Nephron progenitor cell (in vitro differentiated cells): ENCODE results near the gene IGF2R.

Source experiments
- DNase-seq: peaks from one replicate; pipeline ENCODE4 v3.0.0; 2021
- H3K27ac Mint-ChIP-seq: 2 replicates; pipeline ENCODE4 v1.8.0; 2021; ENCODE audit warnings: mild to moderate bottlenecking, moderate library complexity, mixed read lengths
- H3K27me3 Mint-ChIP-seq: 2 replicates; pipeline ENCODE4 v1.8.0; 2021; ENCODE audit warnings: mild to moderate bottlenecking, low read depth, mixed read lengths; ENCODE audit not compliant: poor library complexity
- H3K36me3 Mint-ChIP-seq: 2 replicates; pipeline ENCODE4 v1.8.0; 2021; ENCODE audit warnings: low read depth, mixed read lengths
- H3K4me1 Mint-ChIP-seq: 2 replicates; pipeline ENCODE4 v1.8.0; 2021; ENCODE audit warnings: mixed read lengths
- H3K4me3 Mint-ChIP-seq: 2 replicates; pipeline ENCODE4 v1.8.0; 2021; ENCODE audit warnings: mild to moderate bottlenecking, moderate library complexity, mixed read lengths
- H3K9me3 Mint-ChIP-seq: 2 replicates; pipeline ENCODE4 v1.8.0; 2021; ENCODE audit warnings: mild to moderate bottlenecking, moderate library complexity, mixed read lengths
- TF ChIP-seq, protein P1 (sequence below): fragments of 200-600 bp; sonication (generic); IDR thresholded peaks from 2 replicates; pipeline ENCODE4 v1.5.0; 2021; ENCODE audit warnings: antibody characterized with exemption

IGF2R gene

DNA sequence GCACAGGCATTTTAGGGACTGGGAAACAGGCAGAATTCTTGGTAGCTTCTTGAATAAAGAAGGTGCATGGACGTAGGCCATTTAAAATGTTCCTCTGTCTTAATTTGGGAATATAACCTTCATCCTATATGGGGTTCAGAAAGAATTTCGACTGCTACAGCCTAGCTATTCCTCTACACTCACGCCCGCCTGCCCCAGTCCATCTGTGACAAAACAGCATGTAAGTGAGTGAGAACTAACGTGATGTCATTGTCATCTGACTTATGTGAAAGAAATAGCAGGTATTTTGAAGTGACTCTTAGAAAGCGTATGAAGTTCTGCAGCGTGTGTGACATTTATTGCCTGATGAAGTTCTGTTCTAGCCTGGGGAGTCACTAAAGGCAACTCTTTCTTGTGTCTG lies 100.6 kb downstream of the IGF2R start:
- H3K9me3 Mint-ChIP-seq: no peaks in the 10 kb centered on the region
- peak overlapping the region; percentile 59 for H3K27ac Mint-ChIP-seq
- TF ChIP-seq, protein P1, sequence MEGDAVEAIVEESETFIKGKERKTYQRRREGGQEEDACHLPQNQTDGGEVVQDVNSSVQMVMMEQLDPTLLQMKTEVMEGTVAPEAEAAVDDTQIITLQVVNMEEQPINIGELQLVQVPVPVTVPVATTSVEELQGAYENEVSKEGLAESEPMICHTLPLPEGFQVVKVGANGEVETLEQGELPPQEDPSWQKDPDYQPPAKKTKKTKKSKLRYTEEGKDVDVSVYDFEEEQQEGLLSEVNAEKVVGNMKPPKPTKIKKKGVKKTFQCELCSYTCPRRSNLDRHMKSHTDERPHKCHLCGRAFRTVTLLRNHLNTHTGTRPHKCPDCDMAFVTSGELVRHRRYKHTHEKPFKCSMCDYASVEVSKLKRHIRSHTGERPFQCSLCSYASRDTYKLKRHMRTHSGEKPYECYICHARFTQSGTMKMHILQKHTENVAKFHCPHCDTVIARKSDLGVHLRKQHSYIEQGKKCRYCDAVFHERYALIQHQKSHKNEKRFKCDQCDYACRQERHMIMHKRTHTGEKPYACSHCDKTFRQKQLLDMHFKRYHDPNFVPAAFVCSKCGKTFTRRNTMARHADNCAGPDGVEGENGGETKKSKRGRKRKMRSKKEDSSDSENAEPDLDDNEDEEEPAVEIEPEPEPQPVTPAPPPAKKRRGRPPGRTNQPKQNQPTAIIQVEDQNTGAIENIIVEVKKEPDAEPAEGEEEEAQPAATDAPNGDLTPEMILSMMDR: no peak
- no peaks in the 10 kb centered on the region for H3K27me3 Mint-ChIP-seq
- H3K4me3 Mint-ChIP-seq: no peak overlapping the region
- H3K4me1 Mint-ChIP-seq: no peaks in the 10 kb centered on the region
- peaks cover 82% of the 10 kb centered on the region for H3K36me3 Mint-ChIP-seq
- DNase-seq: no peak

DNA sequence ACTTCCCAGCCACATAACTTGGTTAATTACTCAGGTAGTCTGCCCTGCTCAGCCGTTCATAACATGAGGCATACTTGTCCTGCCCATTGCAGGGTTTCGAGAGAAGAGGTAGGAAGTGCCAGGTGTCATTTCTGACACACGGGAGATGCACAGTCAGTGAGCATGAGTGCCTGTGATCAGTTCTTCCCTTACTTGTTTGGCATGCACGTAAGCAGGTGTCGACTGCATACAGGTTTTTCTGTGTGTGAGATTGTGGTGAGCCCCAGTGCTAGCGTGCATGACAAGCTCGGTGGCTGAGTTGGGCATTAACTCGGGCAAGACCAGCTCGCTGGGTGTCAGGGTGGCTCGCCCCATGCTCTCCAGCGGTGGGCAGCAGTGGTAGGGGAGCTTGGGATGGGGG lies 101.5 kb downstream of the IGF2R start:
- Mint-ChIP-seq H3K36me3 (peaks cover 76% of the 10 kb centered on the region), H3K27ac (no peak overlapping the region), H3K4me1 (no peaks in the 10 kb centered on the region), H3K27me3 (no peaks in the 10 kb centered on the region), H3K4me3 (no peak overlapping the region), H3K9me3 (no peaks in the 10 kb centered on the region)
- DNase-seq: no peak
- TF ChIP-seq, protein P1: no peak

DNA sequence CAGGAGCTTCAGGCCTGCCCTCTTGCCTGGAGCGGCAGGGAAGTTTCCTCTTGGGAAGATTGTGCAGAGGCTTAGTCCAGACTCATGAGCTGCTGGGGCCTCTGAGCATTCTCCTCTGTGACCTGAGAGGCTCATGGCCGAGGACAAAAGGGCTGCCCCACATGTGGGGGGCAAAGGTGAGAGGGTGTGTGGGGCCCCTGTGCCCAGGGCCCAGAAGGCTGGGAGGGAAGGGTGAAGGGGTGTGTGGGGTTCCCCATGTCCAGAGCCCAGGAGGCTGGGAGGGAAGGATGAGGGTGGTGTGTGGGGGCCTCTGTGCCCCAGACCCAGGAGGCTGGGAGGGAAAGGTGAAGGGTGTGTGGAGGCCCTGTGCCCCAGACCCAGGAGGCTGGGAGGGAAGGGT lies 101.9 kb downstream of the IGF2R start:
- TF ChIP-seq, protein P1: no peak
- H3K4me3 Mint-ChIP-seq: no peak overlapping the region
- H3K4me1 Mint-ChIP-seq: no peaks in the 10 kb centered on the region
- no peaks in the 10 kb centered on the region for H3K27me3 Mint-ChIP-seq
- DNase-seq: no peak
- no peak overlapping the region for H3K27ac Mint-ChIP-seq
- H3K36me3 Mint-ChIP-seq: peaks cover 75% of the 10 kb centered on the region
- no peaks in the 10 kb centered on the region for H3K9me3 Mint-ChIP-seq

DNA sequence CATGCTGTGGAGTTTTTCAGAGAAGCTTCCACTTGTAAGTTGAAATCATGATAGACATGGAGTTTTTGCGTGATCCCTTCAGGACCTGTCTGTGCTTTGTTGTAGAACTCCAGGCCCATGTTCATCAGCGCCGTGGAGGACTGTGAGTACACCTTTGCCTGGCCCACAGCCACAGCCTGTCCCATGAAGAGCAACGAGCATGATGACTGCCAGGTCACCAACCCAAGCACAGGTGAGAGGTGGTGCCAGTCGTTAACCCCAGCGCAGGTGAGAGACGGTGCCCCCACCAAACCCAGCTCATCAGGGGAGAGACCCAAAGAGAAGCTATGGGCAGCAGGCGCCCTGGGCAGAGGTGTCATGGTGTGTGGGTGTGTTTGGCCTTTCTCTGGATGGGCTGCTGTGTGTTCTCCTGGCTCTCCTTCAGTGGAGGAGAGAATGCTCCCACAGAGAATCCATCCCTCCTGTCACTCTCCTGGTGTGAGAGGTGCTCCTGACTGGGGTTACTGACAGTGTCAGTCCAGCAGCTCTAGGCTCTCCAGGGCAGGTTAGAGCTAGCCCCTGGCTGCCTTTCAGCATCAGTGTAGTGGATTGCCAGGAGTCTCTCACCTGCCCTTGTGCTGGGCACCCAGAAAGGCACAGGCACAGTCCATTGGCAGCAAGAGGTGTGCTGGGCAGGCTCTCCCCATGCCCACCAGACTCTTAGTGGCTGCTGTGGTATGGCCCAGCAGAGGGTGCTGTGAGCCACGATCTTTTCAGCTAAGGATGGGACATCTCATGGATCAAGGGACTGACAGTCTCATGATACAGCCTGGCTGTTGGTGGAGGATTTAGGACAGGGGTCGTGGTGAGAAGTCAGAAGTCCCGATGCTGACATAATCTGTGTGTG lies 103.2 kb downstream of the IGF2R start:
- peaks cover 74% of the 10 kb centered on the region for H3K36me3 Mint-ChIP-seq
- TF ChIP-seq, protein P1: peak; percentile 11
- H3K27me3 Mint-ChIP-seq: no peaks in the 10 kb centered on the region

DNA sequence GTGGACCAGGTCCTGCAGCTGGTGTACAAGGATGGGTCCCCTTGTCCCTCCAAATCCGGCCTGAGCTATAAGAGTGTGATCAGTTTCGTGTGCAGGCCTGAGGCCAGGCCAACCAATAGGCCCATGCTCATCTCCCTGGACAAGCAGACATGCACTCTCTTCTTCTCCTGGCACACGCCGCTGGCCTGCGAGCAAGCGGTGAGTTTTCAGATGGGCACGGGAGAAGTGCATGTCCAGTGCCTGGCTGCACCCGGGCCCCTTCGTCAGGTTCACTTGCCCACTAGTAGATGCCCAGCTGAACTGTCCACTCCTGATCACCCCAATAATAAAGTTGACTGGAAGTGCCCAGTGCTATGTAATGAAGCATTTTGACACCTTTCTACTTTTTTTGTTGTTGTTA lies 104.4 kb downstream of the IGF2R start:
- no peaks in the 10 kb centered on the region for H3K27me3 Mint-ChIP-seq
- no peak overlapping the region for H3K4me3 Mint-ChIP-seq
- peaks cover 75% of the 10 kb centered on the region for H3K36me3 Mint-ChIP-seq
- no peaks in the 10 kb centered on the region for H3K4me1 Mint-ChIP-seq
- no peak for DNase-seq
- no peak overlapping the region for H3K27ac Mint-ChIP-seq
- TF ChIP-seq, protein P1: no peak
- H3K9me3 Mint-ChIP-seq: no peaks in the 10 kb centered on the region

More for the DNA sequence above, 103.2 kb downstream of the IGF2R start:
- Mint-ChIP-seq H3K4me1 (no peaks in the 10 kb centered on the region), H3K9me3 (no peaks in the 10 kb centered on the region), H3K4me3 (no peak overlapping the region), H3K27ac (peak overlapping the region; percentile 25)
- DNase-seq: peak; percentile 10

DNA sequence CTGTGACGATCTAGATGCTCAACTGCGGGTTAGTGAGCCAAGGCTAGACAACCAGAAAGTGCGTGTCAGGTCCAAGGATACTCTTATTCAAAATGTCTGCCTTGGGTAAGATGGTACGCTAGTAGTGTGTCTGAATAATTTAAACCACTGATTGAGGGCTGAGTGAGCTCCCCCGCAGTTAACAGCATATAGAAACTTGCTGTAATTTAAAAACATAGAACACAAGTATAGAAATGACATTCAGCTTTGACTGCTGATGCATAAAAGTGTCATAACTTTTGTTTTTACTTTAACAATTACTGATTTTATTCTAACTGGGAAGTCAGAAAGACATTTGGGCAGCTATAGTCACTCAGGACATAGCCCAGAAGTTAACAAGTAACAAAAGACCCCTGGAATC lies 107.1 kb downstream of the IGF2R start:
- H3K27me3 Mint-ChIP-seq: no peaks in the 10 kb centered on the region
- no peaks in the 10 kb centered on the region for H3K9me3 Mint-ChIP-seq
- TF ChIP-seq, protein P1: no peak
- no peak for DNase-seq
- no peak overlapping the region for H3K27ac Mint-ChIP-seq
- peaks cover 84% of the 10 kb centered on the region for H3K36me3 Mint-ChIP-seq
- H3K4me1 Mint-ChIP-seq: no peaks in the 10 kb centered on the region
- H3K4me3 Mint-ChIP-seq: no peak overlapping the region
